ENCODE results near the gene IER5.

Gene IER5

DNA sequence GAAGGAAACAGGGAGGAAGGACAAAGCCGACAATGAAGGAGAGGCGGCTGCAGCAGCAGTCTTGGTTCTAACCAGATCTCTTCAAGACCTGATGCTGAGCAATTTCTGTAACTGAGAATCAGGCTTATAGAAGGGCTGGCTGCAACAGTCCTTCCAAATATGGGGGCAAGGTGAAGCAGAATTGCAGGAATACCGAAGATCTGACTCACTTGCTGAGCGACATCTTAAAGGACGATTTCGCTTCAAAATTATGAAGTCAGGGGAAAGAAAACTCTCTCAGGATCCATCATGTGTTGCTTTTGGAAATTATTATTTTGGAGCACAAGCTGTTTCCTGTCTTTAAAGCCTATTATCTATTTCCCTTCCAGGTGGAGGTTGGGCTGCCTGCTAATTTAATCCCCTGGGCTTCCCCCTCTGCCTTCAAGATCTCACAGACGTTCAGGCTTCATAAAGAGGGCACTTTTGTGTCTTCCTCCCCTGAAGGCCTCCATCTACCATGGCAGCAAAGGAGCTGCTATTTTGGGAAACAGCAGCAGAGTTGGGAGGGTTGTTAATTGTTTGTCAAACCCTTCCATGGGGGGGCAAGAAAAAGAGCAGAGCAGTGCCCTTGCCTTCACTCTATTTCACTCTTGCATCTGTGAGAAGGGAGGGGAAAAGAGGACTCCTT is 10.8 kb upstream of the IER5 start:
- DNase-seq = no peak

DNA sequence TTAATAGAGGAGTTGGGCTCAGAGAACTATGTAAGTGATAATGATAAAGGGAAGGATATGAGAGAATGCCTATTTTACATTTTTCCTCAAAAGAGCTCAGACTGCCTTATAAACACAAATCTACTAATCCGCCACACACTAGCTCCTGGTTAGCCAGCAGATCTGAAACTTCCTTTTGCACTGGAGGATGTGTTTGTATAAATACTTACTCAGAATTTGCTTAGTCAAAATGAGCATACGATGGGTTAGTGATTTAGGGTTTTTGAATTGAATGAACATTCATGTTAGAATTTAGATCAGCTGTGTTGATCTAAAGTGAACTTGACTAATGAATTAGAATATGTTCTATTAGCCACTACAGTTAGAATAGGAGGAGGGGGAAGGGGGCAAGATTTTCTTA is 9.1 kb upstream of the IER5 start:
- peak; percentile 59 for DNase-seq

DNA sequence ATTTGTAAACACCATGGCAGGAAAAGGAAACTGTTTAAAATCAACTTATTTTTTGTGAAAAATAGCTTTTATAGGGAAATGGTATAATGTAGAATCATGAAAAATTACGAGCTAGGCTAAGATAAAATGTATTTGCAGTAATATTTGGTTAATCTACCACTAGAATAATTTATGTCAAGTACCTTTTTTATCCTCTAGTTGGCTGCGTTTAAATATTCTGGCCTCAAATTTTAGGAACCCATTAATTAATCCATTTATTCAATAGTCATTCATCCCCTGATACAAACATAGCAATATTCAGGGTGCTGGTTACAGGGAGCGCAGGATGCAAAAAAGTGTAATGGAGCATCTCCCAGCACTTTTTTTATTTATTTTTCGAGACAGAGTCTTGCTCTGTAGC is 8.6 kb upstream of the IER5 start:
- DNase-seq = no peak

DNA sequence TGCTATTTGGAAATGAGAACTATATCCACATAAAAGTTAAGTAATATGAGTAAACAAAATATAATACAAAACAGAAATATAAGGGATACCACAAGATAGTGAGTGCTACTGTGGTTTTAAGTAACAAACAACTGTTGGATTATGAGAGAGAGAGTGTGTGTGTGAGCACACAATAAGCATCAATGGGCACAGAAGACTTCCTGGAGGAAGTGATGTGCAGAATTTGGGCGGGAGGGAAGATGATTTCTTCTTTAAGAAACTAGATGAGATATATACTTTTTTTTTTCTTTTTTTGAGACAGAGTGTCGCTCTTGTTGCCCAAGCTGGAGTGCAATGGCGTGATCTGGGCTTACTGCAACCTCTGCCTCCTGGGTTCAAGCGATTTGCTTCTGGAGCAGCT is 7.9 kb upstream of the IER5 start:
- no peak for DNase-seq

DNA sequence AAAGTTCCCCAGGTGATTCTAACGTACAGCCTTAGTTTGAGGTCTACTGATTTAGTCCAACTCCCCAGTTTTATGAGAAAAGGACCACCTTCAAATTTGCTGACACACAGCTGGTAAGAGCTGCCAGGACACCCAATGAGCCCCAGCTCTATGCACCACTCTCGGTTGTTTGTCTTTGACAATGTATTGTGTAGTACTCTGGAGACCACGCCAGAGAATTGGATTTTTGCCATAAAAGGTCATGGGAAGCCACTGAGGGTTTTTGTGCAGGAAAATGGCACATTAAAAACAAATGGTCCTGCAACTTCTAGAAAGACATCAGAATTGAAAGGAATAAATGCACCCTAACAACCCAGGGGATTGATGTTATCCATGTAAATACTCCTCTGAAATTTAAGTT is 7.1 kb upstream of the IER5 start:
- DNase-seq = no peak

DNA sequence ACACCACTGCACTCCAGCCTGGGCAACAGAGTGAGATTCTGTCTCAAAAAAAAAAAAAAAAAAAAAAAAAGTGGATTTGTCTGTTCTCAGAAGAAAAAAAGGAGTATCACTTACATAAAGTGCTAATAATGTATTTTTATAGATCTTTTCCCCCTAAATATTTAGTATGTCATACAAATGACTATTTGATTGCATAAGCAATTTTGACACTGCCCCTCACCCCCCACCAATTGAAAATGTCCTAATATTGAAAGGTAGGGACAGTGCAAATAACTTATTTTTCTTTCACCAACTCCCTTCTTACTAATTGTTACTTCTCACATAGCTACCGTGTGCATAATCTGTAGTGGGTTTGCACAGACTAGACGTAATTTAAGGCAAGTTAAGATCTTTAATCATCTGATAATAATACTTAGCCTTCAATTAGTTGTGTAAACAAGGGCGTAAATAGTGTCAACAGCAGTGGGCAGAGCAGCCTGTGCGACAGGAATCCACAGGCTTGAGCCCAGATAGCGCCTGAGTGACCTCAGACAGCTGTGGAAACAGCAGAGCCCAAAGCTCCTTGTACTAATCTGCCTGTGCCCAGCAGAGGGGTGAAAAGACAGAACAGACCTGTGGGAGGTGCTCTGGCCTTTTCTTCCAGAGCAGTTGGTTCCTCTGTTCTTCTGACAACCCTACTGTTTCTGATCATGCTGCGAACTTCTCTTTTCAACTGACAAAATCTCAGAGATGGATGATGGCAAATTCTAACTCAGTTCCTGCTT is 4.5 kb upstream of the IER5 start:
- peak; percentile 70 for DNase-seq

DNA sequence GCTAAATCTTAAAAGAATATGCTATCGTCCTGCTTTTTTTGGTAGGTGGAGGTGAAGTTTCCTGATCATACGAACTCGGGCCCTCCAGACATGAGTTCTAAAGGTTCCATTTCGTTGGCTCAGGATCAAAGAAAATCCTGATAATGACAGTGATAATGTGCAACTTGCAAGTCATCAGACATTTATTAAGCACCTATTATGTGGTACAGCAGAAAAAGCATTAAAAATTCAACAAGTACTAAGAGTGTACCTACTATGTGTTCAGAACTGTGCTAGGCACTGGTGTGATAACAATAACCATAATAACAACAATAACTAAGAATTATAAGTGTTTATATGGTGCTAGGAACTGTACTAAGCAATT is 3.9 kb upstream of the IER5 start:
- no peak for DNase-seq

DNA sequence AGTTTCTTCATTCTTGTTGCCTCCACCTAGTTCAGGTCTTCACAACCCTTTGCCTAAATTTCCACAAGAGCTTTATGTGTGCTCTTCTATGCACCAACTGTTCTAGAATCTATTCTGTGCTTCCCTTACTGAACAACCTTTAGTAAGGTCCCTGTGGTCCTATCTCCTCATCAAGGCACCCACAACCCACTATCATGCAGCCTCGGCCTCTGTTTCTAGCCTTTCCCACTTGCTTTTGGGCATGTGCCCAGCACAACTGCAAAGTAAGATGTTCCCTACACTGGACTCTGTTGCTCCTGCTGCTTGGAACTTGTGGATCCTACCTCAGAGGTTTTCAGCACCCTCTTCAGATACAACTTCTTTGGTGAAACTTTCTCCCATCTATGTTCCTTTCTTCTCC is 2.4 kb upstream of the IER5 start:
- DNase-seq = no peak

DNA sequence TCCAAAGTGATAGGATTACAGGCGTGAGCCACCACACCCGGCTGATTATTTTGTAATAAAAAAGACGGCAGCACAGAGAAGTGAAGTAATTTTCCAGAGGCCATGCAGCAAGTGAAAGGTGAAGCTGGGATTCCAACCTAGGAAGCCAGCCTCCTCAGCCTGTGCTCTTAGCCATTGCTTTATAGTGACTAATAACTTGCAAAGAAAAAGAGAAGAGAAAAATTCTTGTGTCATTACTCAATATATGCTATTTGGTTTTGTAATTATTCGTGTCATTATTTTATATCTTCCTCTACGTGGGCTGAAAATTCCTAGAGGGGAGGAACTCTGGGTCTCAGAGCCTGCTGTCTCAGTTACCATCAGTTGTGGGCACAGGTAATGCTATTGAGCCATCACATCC is 1.6 kb upstream of the IER5 start:
- DNase-seq = no peak

DNA sequence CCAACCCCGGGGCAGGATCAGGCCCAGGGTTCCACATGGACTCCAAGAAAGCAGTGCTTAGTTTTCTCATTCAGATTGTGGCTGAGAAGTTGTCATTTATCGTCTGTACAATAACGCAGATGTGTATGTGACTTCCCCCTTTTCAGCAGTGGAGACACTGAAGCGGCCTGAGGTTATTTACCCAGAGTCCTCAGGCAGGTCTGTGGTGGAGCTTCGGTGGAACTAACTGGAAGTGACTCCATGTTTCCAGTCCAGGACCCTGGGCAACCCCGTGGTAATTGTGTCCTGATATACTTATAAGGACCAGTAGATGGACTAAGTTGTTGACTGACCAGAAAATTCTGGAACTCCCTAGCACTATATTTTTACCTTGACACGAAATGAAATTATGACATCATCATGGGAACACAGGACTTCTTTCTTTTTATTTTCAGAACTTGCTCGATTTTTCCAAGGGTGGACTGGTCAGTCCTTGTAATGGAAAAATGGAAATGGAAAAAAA is 1.0 kb upstream of the IER5 start:
- no peak for DNase-seq

DNA sequence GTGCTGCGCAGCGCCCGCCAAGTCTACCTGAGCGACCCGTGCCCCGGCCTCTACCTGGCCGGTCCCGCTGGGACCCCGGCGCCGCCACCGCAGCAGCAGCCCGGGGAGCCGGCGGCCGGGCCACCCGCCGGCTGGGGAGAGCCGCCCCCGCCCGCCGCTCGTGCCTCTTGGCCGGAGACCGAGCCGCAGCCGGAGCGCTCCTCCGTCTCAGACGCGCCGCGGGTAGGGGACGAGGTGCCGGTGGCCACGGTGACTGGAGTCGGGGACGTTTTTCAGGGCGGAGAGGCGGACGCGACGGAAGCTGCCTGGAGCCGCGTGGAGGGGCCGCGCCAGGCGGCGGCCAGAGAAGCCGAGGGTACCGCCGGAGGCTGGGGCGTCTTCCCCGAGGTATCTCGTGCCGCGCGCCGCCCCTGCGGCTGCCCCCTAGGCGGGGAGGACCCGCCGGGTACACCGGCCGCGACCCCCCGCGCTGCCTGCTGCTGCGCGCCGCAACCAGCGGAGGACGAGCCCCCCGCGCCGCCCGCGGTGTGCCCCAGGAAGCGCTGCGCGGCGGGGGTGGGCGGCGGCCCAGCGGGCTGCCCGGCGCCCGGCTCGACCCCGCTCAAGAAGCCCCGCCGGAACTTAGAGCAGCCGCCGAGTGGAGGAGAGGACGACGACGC is 646 bp downstream of the IER5 start:
- peak; percentile 84 for DNase-seq

DNA sequence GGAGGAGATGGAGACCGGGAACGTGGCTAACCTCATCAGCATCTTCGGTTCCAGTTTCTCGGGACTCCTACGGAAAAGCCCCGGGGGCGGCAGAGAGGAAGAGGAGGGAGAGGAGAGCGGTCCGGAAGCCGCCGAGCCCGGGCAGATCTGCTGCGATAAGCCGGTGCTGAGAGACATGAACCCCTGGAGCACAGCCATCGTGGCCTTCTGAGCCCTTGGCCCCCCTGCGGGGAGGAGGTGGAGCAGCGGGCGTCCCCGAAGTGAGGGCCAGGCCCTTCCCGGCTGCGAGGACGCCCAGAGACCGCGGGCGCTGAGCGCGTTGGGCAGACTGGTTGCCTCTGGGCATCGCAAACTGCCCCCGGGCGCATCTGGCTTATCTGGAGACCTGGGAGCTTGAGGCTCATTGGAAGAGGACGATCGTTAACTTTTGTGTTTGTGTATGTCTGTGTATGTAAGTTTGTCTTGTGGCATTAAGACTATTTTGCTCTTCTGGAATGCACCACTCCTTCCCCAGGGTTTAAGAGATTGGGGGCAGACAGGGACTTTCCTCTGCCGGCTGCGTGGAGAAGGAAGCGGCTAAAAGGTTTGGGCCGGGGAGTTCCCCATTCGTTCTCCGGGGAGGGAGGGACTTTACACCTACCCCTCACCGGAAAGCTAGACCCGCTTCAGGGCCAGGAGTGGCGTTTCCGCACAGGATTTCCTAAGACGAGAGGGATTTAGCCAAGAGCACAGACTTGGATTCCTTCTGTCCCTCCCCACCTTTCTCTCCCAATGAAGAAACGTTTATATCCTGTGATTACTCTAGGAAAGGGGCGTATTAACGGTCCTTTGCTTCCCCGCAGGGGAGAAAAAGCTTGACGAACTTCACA is 1.4 kb downstream of the IER5 start:
- peak; percentile 89 for DNase-seq

DNA sequence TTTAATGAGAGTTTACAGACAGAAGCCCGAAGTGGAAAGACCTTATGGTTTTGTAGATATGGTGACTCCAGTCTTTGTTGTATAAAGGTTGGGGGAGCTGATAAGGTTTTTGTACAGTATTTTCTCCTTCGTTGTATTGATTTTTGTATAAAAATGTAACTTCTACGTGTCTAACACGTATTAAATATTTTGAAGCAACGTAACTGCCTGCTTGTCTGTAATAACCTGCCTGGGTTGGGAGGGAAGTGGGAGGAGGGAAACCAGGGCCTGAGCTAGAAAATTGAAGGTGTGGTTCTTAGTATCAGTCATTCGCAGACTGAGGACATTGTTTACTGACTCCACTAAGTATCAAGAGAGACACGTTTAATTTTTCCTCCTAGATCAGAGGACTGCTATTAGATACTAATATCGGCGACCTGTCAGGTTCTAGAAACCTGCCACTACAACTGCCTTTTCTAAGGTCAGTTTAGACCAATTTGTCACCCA is 2.2 kb downstream of the IER5 start:
- DNase-seq = peak; percentile 63

DNA sequence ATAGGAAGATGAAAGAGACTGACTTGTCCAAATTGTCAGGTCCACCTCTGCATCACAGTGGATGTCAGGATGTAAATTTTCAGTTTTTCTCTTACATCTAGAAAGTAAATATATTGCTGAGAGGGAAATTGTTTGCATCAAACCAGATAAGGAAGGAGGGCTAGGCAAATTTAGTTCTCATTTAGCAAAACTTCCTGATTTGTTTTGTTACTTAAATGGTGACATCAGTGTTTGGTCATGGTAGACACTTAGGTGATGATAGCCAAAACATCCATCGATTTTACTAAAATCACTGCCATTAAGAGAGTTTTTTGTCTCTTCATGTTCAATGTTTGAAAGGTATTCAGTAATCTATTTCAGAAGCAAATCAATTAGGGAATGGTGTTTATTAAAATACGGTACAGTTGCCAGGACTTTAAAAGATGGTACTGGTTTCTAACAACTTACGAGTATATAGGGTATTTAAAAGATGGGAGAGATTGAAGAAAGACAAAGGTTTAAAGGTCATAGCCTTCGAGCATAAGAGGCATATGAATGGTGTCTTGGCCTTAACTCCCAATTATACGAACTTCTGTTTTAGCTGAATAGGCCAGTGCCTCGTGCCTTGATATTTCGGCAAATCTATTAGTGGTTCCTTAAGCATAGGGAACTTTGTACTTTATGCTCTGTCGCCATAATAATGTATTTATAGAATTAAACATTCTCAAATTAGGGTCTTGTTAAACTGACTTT is 3.0 kb downstream of the IER5 start:
- no peak for DNase-seq

DNA sequence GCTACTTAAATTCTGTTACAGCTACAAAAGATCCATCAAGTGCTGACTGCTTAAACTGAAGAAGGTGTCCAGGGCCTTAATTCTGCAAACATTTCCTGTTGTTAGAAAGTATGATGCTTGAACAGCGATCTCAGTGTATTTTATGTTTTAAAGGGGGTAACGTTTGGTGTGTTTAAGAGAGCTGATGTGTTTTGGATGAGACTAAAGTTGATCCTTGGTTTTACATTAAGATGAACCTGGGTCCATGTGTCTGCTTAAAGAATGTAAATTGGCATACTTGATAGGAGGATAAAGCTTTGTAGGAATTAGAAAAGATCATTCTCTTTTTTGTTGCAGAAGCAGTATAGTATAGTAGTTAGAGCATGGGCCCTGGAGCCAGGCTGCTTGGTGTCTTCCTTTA is 3.6 kb downstream of the IER5 start:
- no peak for DNase-seq

DNA sequence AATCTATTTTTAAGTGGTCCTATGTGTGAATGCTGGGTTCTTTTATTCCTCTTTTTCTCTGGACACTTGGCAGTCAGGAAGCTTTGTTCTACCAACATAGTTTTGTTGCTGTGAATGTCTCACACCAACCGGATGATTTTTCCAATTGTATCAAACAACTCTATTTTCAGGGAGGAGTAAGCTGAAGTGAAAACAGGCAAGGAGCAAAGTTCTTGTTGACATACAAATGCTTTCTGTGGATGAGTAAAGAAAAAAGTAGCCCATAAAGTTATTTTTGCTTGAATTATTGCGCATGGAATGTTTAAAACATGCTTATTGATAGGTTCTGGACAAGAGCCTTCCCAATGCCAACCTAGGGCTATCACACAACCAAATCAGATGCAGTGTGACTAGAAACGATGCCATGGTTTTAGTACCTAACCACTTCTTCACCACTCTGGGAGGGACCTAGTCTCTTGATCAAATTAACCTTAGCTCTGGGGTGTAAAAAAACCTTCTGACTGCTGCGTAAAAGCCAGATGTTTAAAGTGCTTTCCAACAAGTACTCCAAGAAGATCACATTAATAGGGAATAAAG is 4.5 kb downstream of the IER5 start:
- DNase-seq = no peak

DNA sequence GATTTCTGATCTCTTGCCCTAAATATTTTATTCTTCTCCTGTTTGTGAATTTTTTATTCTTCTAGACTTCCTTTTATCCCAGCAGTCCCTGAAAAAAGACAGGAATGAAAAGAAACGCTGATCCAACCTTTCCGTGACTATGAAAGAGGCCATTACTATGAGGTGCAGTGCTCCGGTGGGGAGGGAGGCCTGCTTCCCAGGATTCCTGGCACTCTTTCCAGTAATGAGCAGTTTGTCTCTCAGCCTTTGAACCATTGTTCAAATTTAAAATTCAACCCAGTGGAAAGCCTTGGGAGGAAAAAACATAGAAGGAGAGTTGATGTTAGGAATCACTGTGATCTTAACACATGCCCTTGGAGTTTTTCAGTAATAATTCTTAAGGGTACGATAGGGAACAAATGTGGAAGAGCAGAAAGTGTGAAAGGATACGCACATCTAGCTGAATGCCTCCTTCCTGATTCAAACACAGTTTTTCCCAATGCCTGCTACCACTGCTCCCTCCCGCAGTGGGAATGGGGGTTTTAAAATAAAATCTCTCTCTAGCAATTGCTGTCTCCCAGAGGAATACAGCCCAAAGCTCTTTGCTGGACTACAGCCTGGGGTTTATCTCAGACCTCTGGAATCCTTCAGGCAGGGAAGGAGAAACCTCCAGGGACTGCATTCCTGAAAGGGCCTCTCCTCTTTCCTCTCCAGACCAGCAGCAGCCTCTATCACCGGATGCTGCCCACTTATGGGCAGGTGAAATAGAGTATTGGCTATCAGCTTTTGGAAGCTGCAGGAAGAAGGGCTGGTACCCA is 6.1 kb downstream of the IER5 start:
- no peak for DNase-seq

DNA sequence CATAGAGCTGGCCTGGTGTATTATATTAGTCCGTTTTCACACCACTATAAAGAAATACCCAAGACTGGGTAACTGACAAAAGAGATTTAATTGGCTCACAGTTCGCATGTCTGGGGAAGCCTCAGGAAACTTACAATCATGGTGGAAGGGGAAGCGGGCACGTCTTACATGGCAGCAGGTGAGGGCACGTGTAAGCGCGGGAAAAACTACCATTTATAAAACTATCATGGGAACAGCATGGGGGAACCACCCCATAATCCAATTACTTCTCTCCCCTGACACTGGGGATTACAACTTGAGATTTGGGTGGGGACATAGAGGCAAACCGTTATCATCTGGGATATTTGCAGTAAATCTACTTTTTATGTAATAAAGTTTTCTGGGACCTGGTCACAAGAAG is 6.8 kb downstream of the IER5 start:
- DNase-seq = no peak

DNA sequence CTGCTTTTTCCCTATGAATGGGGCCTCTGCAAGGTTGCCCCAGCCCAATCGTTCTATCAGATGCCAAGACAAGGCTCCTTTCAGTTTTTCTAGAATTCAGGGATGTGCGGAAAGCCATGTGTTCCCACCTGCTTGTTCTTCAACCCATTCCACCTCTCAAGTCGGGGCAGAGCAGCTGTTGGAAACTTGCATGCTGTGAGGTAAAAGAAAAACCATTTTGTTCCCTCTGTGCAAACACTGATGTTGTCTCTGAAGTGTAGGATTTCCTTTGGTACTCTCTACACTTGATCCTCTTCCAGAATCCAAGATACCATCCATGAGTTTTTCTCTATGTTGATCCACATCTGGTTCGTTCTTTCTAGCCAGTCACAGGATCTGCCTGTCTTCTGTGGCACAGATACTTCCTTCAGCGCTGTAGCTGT is 7.3 kb downstream of the IER5 start:
- DNase-seq = no peak

DNA sequence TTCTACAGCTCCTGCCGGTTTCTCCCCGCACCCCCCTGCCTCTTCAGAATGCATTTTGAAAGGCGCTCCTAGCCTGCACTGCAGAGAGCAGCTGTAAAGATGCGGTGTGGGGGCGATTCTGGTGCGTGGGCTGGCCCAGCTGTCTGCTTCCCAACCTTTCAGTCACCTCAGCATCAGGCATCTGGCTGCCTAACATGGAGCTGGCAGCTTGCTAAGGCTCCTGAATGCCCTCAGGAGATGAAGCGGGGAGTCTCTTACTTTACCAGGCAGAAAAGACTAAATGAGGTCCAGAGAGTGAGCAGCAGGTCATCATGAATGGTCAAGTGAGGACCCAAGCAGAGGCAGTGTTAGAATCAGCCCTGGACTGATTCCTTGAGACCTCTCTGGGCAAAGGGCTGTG is 8.7 kb downstream of the IER5 start:
- DNase-seq = no peak

All from NCI-H526 treated with DMSO at 0.1 percent for 48 hours (cell line).